ENCODE measurements around the gene ATP11A.
"Not testable (repeated sequence)": the region's sequence is repeated elsewhere in the genome, so short reads cannot be mapped to it uniquely, and the experiment has no call there.

ATP11A gene

DNA sequence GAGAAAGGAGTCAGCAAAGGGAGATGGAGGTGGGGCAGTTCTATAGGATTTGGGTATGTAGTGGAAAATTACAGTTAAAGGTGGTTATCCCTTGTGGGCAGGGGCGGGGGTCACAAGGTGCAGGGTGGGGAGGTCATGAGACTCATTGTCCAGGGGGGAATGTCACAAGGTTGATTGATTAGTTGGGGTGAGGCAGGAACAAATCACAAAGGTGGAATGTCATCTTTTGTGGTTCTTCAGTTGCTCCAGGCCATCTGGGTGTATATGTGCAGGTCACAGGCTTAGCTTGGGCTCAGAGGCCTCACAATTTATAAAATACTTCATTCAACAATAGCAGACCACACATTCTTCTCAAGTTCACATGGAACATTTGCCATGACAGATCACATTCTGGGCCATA is 109.6 kb downstream of the ATP11A start:
- no peak for DNase-seq (ENCODE audit: low spot score)

DNA sequence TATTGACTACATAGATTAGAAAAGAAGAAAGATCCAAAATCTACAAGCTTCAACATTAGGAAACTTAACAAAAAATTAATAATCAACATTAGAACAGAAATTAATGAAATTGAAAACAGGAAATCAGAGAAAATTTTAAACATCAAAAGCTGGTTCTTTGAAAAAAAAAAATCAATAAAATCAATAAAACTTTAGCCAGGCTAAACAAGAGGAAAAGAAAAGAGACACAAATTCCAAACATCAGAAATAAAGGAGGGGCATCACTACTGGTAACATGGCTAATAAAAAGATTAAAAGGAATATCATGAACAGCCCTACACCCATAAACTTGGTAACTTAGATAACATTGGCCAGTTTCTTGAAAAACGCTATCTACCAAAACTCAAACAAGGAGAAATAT is 110.2 kb downstream of the ATP11A start:
- no peak for DNase-seq (ENCODE audit: low spot score)

DNA sequence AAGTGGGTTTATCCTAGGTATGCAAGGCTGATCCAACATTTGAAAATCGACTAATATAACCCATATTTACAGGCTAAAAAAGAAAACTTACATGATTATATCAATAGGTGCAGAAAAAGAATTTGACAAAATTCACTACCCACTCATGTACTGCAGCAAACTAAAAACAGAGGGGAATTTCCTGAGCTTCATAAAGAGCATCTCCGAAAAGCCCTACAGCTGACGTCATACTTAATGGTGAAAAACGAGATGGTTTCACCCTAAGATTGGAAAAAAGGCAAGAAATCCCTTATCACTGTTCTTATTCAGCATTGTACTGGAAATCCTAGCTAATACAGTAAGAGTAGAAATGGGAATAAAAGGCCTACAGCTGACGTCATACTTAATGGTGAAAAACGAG is 111.0 kb downstream of the ATP11A start:
- DNase-seq (ENCODE audit: low spot score), result not testable (repeated sequence)

DNA sequence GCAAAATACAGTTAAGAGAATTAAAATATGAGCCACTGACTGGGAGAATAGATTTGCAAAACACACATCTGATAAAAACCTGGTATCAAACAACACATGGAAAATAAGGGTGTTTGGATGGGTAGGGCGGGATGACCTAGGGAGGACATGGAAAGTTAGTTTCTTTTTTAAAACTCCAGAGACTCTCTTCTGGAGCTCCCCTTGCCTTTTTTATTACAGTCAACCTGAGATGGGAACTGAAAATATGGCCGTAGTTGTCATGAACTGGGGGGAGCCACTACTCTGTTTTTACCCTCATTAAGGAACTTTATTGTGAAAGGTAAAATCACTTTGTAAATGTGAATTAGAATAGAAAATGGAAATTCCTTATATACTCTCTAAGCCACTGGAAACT is 113.0 kb downstream of the ATP11A start:
- DNase-seq (ENCODE audit: low spot score), result no peak

DNA sequence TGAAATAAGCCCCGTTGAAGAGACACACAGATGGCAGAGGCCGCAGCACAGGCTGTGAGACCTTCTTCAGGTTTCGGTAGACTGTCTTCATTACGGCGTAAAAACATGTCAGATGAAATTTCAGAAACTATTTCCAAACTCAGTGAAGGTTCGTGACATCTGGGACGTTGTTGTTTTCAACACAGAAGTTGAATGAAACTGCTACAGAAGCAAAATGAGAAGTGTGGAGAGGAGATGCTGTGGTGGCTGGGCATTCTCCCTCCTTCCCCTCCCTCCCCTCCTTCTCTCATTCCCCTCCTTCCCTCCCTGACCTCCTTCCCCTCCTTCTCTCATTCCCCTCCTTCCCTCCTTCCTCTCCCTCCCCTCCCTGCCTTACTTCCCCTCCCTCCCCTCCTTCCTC is 113.6 kb downstream of the ATP11A start:
- no peak for DNase-seq (ENCODE audit: low spot score)

DNA sequence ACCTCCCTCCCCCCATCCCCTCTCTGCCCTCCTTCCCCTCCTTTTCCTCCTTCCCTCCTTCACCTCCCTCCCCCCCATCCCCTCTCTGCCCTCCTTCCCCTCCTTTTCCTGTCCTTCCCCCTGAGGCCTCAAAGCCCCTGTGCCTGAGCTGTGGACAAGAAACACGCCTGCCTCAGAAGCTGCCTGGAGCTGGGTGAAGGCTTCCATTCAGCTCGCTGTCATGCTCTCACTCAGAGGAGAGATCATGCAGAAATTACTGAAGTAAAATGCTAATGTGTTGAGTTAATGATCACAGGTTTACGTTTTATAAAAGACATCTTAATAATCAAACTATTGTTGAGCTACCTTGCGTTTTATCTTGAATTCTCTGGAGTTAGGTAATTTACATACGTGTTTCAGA is 114.5 kb downstream of the ATP11A start:
- no peak for DNase-seq (ENCODE audit: low spot score)

DNA sequence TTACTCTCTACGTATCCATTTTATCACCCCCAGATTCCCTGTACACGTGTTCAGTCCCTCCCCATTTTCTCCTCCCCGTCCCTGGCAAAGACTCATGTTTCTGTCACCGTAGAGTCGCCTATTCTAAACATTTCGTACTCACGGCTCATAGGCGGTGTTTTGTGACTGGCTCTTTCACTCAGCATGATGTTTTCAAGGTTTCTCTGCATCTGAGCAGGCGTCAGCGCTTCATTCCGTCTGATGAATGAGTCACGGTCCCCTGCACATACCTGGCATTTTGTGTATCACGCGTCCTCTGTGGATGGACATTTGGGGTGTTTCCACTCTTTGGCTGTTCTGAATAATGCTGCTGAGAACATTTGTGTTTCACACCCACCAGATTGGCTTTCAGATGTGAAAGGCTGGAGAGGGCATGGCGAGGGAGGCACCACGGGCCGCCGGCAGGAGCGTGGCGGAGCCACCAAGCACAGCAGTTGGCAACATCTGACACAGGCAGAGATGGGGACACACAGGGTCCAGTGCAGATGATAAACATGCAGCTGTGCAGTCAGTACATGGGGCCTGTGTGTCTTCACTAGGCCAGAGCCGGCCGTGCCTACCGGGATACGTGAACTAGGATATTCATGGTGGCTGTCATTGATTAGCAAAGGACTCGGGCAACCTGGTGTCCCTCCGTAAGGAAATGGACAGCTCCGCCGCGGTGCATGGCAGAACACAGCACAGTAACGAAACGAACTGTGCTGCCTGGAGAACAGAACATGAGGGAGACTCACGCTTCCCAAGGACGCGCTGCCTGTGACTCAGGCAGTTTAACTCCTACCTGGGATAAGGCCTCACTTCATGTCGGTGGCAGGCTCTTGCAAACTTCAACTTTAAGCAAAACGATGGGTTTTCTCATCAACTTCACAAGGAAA is 117.2 kb downstream of the ATP11A start:
- no peak for DNase-seq (ENCODE audit: low spot score)

DNA sequence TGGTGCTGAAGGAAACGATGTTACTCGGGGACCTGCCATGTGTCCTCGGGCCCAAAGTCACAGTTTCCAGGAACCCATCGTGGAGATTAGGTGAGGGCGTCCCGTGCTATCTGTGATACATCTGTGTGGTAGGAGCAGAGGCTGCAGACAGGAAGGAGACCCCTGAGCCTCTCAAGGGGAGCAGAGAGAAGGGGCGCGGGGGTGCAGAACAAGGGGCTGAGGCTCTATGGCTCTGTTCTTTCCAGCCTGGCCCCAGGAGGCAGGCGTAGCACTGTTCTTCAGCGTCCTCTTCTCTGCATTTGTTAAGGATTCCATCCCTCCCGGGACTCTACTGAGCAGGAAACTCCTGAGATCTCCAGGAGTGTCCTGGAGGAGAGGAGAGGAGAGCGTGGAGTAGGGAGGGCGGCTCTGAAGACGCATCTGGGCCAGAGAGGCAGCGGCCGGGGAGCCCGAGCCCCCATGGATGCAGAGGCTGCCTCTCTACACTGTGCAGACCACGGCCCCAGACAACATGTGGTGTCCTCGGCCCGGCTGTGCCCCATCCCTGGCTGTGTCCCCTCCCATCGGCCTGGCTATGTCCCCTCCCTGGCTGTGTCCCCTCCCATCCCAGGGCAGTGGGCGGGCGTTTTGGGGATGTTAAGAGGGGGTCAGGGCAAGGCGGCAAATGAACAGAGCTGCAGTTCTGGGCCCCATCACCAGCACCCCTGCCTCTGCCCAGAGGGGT is 118.0 kb downstream of the ATP11A start:
- no peak for DNase-seq (ENCODE audit: low spot score)

DNA sequence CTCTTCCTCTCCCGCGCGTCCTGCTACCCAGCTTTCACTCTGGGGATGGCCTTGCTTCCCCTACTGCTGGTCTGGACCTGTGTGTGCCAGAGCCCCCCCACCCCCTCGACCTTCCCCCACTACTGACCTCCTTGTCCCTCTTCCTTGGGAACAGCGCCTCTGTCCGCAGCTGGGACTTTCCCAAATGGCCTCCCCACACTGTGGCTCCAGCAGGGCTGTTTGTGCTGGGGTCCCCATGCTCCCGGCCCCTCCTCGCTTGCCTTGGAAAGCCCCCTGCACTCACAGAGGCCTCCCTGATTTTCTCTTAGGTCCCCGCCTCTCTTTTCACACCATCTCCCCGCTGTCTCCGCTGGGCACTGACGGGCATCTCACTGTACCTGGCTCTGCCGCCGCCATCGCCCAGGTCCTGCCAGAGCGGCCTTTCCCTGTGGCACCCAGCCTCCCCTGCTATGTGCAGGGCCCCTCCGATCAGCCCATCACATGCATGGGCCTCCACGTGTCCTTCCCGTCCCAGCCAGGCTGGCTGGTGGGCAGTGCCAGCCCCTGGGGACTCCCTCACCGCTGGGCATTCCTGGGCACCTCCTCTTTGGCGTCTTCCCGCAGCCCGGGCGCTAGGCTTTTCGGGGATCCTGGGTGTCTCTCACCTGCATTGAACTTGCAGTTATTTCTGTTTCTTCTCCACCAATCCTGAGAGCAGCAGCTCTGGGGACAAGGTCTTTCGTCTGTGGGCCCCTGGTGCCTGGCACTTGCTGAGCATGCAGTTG is 118.7 kb downstream of the ATP11A start:
- no peak for DNase-seq (ENCODE audit: low spot score)

DNA sequence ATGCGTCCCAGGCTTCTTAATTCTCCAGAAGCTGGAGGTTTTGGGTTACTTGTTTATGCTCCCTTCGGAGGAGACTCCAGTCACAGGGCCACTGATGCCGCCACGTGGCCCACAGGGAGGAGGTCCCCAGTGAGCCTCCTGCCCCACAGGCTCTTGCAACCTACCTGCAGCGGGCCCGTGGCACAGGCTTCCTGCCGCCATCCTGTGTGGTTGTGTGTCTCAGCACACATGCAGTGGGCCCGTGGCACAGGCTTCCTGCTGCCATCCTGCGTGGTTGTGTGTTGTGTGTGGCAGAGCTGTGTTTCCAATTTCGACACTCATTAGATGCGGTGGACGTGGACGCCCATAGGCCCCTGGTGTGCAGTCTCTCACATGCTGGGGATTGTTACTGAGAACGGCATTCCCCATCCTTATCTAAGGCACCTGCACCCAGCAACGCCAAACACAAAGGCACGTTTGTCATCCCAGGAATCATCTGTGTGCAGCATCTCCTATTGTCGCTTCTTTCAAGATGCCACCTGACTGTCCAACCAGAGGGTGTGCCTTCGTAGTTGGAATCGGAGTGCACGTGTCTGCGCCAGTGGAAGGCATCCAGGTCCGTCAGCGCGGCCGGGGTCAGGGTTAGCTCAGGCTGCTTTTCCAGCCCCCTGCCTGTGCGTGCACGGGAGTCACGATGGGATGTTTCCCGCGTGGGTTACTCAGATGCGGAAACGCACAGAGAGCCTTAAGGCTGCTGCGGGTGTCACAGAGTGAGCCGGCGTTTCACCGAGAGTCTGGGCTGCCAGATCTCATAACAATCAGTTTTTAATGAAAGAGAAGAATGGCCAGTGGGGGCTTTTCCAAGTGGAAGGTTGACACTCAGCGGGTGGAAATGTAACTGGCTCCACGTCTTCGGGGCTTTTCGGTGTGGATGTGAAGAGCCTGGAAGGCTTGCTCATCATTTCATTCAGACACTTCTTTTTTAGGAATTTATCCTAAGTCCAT is 119.8 kb downstream of the ATP11A start:
- DNase-seq (ENCODE audit: low spot score), result no peak

DNA sequence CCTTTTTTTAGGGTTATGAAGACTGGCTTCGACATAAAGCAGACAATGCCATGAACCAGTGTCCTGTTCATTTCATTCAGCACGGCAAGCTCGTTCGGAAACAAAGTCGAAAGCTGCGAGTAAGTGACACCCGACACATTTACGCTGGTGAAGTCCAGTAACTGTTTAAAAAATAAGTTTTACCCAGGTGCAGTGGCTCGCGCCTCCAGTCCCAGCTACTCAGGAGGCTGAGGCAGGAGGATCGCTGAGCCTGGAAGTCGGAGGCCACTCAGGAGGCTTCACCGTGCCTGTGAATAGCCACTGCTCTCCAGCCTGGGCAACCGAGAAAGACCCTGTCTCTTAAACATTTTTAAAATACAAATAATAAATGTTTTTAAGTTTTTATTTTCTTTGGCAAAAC is 120.8 kb downstream of the ATP11A start:
- DNase-seq (ENCODE audit: low spot score), result no peak

DNA sequence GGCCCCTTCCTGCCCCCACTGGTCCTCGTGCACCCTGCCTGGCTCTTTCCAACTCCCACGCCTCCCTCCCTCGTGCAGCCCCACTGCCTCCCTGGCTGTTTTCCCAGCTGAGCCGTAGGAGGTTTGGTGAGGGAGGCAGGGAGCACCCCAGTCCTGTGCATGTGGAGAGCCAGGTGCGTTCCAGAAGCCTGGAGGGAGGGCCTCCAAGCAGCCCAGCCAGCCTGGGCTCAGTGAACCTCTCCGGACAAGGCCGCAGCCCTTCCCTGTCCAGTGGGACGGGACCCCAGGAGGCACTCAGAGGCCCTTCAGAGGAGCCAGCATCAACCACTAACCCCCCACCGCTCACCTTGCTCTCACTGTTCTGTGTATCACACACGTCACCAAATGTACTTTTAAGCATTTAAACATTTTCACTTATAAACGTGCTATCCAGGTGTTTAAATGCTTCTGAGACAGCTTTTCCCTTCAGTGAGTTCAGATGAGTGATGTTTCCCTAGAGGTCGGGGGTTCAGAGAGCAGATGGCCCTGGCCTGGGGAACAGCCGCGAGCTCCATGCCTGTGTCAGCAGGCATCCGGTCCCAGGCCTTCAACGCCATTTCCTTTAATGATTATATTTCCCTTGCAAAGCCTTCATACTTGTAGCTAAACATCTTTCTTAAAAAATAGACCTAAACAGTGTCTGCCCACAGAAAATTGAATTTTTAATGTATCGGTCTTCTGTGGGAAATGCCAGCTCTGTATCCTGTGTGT is 122.6 kb downstream of the ATP11A start:
- no peak for DNase-seq (ENCODE audit: low spot score)

DNA sequence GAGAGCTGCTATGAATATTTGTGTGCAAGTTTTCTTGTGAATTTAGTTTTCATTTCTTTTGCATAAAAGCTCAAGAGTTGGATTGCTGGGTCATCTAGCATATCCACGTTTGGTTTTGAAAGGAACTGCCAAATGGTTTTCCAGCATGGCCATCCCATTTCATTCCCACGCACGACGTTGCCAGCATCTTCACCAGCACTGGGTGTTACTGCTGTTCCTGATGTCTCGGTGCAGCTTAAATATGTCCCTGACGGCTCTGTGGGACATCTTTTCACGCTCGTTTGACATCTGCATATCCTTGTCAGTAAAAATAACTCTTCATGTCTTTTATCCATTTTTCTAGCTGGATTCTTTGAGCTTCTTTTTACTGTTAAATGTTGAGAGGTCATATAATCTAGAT is 123.7 kb downstream of the ATP11A start:
- no peak for DNase-seq (ENCODE audit: low spot score)

DNA sequence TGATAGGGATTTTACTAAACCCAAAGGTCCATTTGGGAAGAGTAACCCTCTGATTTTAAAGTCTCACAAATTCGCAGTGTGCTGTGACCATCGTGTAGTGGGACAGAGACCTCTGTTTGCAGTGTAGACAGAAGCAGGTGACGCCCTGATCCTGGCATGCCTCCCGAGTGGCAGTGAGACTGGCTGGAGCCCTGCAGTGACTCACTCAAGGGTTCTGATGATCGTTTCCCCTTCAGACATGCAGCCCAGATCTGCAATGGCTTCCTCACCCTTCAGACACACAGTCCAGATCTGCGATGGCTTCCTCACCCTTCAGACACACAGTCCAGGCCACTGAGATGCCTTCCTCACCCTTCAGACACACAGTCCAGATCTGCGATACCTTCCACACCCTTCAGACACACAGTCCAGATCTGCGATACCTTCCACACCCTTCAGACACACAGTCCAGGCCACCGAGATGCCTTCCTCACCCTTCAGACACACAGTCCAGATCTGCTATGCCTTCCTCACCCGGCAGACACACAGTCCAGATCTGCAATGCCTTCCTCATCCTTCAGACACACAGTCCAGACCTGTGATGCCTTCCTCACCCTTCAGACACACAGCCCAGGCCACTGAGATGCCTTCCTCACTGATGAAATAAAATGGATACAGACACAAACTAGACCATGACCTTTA is 125.2 kb downstream of the ATP11A start:
- peak; percentile 77 for DNase-seq (ENCODE audit: low spot score)

DNA sequence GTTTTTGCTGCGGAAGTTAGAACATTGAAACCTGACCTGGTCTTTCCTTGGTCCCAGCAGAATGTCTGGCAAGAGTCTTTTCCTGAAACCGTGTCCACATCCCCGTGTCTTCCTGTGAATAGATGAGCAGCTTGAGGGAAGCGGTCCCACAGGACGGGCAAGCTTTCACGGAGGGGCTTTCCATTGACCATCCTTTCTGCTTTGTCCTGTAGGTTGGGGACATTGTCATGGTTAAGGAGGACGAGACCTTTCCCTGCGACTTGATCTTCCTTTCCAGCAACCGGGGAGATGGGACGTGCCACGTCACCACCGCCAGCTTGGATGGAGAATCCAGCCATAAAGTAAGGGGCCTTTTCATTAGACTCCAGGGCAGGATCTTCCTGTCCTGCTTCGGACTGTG is 126.0 kb downstream of the ATP11A start:
- DNase-seq (ENCODE audit: low spot score), result no peak

DNA sequence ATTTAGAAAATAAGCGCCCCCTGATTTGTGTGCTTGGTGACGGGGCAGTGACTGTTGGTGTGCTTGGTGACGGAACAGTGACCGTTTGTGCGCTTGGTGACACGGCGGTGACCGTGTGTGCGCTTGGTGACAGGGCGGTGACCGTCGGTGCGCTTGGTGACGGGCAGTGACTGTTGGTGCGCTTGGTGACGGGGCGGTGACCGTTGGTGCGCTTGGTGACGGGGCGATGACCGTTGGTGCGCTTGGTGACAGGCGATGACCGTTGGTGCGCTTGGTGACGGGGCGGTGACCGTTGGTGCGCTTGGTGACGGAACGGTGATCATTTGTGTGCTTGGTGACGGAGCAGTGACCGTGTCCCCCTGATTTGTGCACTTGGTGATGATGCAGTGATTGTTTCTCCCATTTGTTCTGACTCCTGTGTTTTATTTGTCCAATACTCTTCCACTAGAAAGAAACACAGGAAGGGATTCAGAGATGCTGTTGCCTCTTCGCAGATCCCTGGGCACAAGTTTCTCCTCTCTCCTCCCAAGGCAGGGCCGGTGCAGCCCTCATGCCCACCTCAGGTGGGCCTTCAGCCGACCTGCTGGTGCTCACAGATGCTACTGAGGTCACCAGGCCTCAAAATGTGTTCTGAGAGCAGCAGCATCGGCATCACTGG is 128.3 kb downstream of the ATP11A start:
- DNase-seq (ENCODE audit: low spot score), result no peak

DNA sequence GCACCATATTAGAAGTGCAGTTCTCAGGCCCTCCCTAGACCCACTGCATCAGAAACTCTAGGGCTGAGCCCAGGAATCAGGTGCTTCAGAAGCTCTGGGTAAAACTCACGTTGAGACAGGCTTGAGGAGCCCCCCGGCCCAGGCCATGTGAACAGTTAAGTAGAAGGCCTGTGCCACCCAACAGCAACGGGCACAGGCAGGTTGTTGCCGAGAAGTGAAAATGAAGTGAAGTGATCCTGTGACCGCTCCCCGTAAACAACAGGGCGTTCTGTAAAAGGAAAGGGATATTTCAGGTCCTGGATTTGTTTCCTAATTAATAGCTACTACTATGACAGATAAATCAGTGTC is 128.8 kb downstream of the ATP11A start:
- no peak for DNase-seq (ENCODE audit: low spot score)

DNA sequence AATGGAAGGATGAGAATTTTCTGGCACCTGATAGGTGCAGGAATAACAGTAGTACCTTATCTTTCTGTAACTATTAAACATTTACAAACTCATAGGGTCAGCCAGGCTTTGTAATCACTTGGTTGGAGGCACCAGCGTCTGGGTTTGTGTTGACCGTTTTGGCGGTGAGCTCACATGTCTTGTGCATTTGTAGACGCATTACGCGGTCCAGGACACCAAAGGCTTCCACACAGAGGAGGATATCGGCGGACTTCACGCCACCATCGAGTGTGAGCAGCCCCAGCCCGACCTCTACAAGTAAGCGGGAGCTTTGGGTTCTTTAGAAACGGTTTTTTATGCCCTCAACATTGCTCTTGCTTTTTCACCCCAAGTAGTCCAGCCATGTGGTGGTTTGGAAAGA is 129.3 kb downstream of the ATP11A start:
- no peak for DNase-seq (ENCODE audit: low spot score)

DNA sequence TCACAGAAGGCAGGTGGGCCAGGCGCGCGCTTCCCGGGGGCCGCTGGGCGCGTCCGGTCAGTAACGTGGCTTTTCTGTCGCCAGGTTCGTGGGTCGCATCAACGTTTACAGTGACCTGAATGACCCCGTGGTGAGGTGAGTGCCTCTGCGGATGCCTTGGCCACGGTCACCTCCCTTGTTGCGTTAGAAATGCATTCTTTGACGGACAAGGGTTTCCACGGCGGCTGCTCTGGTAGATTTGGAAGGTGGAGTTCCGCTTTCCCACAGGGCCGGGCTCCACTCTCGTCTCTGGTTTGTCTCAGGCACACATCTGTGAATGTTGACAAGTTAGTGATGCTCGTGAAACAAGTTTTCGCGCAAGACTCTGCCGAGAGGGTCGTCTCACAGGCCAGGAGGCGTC is 130.0 kb downstream of the ATP11A start:
- DNase-seq (ENCODE audit: low spot score), result no peak

DNA sequence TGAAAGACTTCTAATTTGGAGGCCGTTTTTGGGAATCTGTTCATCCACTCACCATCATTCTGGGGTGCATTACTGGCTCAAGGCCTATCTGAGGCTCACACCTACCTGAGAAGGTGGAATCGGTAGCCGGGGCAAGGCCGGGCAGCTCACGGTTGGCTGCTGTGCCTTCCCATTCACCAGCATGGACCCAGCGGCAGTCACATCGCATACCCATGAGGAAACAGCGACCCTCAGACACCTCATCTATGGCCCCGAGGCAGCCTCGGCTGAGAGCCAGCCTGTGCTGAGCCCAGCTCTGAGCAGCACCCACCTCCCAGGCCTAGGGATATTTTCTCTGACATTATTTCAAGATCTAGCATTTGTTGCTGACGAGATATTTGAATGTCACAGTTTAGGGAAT is 130.5 kb downstream of the ATP11A start:
- no peak for DNase-seq (ENCODE audit: low spot score)
